ENCODE results near the gene EPHB1.

- TF ChIP-seq CTCF (IDR thresholded peaks at IDR 0.05; ENCODE audit: low read depth, low read length, missing input control) (no peak), SP1 (IDR thresholded peaks at IDR 0.05) (no peak), MAX (IDR thresholded peaks at IDR 0.05) (no peak), ZBTB33 (IDR thresholded peaks at IDR 0.05) (no peak), EGR1 (IDR thresholded peaks at IDR 0.05; ENCODE audit: low read depth in 2 of 2) (no peak), RAD21 (IDR thresholded peaks at IDR 0.05) (no peak), TAF1 (conservative IDR thresholded peaks at IDR 0.05) (no peak), ATF3 (IDR thresholded peaks at IDR 0.05) (no peak), GABPA (IDR thresholded peaks at IDR 0.05 in 1 of 2, conservative IDR thresholded peaks at IDR 0.05 in 1 of 2) (no peak), YY1 (IDR thresholded peaks at IDR 0.05) (no peak), JUND (IDR thresholded peaks at IDR 0.05) (no peak), REST (IDR thresholded peaks at IDR 0.05) (no peak)
These were observed 22.2 kb downstream of the EPHB1 start for GRCh38 chr3:134817297-134817696.
